Tibial nerve (tissue), 3 donors: ENCODE measurements around the gene AFG3L2.

Experiments used
- POLR2A ChIP-seq, 2 donors: fragments of 450-650 bp; IDR thresholded peaks; one replicate each; pipeline ENCODE4 v1.6.1; 2017; ENCODE audit warnings: antibody characterized with exemption in 2 of 2, mild to moderate bottlenecking in 2 of 2, moderate library complexity in 2 of 2
- TF ChIP-seq, protein P1 (sequence below), 5 experiments: fragments of 200-600 bp in 3 of 5; fragments of 450-650 bp in 2 of 5; sonication (generic) in 3 of 5; IDR thresholded peaks; one replicate each; pipeline ENCODE4 v1.5.1; 2016 to 2019; ENCODE audit warnings: antibody characterized with exemption in 5 of 5, mild to moderate bottlenecking in 3 of 5, moderate library complexity in 2 of 5

DNA sequence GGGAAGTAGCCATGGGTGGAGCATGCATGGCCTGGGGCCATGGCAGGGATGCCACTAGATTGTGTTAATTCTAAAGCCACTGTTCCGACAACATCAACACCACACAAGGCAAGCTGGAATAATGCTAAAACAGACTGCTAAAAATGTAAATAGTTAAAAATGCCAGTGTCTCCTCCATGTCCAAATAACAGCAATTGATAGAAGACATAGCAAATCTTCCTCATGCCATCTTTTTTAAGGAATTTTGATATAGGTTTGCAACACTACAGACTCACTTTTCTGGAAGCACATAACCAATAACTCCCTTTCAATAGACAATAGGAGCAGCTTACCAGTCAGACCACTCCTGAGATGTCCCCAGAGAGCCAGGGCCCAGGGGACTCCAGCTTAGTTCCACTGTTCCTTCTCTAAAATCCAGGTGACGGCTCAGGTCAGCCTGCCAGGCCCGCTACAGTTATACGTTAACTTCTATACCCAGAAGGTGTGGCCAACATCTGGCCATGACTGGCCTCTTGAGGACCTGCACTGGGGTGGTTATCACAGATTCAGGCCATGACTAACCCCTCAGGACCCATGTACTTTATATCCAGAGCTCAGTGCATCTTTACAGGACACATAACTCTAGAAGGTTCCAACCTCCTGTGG is 48.7 kb downstream of the AFG3L2 start:
- TF ChIP-seq, protein P1, sequence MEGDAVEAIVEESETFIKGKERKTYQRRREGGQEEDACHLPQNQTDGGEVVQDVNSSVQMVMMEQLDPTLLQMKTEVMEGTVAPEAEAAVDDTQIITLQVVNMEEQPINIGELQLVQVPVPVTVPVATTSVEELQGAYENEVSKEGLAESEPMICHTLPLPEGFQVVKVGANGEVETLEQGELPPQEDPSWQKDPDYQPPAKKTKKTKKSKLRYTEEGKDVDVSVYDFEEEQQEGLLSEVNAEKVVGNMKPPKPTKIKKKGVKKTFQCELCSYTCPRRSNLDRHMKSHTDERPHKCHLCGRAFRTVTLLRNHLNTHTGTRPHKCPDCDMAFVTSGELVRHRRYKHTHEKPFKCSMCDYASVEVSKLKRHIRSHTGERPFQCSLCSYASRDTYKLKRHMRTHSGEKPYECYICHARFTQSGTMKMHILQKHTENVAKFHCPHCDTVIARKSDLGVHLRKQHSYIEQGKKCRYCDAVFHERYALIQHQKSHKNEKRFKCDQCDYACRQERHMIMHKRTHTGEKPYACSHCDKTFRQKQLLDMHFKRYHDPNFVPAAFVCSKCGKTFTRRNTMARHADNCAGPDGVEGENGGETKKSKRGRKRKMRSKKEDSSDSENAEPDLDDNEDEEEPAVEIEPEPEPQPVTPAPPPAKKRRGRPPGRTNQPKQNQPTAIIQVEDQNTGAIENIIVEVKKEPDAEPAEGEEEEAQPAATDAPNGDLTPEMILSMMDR (IDR thresholded peaks at IDR 0.05), result peak in 1 of 5 experiments; percentile 1
- no peak for TF ChIP-seq POLR2A (IDR thresholded peaks at IDR 0.05)
